GM19351 (cell line): ENCODE results near the gene IFNGR1.

Source experiments
- ATAC-seq: cut with Tn5 transposase; IDR thresholded peaks from one replicate; pipeline ENCODE4 v1.9.1; 2021; ENCODE audit warnings: mild to moderate bottlenecking, moderate library complexity; ENCODE audit not compliant: unreplicated experiment

The IFNGR1 gene

DNA sequence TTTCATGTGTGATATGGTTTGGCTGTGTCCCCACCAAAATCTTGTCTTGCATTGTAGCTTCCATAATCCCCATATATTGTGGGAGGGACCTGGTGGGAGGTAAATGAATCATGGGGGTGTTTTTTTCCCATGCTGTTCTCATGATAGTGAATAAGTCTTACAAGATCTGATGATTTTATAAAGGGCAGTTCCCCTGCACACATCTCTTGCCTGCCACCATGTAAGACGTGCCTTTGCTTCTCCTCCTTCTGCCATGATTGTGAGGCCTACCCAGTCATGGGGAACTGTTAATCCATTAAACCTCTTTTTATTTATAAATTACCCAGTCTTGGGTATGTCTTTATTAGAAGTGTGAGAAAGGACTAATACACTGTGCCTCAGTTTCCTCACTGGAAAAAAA lies 41.6 kb downstream of the IFNGR1 start:
- no peak for ATAC-seq

DNA sequence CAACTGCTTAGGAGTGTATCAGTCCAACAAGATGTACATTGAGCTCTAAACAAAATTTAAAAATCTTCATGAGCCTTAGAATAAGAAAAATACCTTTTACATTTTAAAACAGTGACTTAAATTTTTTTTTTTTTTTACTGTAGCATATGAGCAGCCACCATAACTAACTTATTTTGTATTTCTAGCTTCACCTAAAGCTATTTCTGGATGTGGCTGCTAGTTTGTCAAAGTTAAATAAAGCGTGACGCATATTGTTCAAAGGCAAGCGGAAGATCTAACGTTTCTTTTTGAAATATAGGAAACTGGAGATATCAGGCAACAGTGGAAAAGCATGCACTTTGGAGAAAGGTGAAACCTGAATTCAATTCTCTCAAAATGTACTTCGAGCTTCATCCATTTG lies 42.5 kb downstream of the IFNGR1 start:
- ATAC-seq = no peak

DNA sequence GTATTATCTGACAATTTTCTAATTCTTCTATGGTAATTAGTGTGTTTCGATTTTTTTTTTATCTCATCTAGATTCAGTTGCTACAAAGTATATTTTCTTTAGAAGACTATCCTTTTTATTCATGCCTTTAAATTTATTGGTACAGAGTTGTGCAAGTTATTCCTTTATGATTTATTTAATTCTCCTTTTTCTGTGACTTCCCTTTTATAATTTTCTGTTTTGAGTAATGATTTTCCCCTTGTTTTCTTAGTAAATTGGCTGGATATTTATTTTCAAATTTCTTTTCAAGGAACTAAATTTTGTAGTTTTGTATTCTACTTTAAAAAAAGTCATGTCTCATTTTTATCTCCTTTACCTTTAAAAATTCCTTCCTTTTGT lies 43.3 kb downstream of the IFNGR1 start:
- no peak for ATAC-seq

DNA sequence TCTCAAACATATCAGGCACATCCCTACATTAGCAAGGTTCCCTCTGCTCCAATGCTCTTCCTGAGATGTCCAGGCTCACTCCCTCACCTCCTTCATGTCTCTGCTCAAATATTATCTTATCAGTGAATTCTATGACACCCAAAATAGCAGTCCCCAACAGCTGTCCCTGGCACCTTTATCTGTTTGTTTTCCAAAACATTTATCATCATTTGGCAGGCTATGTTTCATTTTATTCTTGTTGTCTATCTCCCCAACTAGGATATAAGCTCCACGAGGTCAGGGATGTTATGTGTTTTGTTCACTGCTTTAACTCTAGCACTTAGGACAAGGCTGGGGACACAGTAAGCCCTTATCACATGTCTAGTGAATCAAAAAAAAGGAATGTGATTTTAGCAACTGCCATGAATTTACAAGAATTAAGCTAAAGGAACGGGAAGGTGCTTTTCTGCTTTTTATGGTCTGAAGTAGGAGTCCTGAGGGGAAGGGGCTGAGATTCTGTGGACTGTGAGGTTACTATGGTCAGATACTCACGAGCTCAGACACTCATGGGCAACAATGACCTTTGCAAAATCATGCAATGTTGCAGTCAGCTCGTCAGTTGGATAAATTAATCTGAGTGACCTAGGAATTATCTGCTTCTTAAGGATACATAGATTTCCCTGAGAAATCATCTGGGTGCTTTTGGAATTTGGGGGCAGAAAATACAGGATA lies 43.9 kb downstream of the IFNGR1 start:
- no peak for ATAC-seq

DNA sequence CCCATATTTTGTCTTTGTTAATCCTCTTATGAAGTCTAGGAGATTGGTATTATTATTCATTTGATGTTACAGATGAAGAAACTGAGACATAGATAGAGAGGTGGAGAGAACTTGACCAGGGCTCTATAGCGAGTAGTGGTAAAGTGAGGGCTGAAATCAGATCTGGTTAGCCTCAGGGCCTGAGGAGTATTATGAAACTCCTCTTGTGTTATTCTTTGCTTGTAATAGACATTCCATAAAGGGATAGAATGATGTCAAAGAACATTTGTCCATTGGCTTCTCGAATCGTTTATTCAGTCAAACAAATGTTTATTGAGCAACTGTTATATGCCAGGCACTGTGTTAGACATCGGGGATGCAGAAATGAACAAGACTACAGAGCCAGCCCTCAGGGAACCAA lies 45.7 kb downstream of the IFNGR1 start, which contains the start of gene IL22RA2:
Gene IL22RA2, minus strand, starts transcription at position 144 of the 400 bp plus-strand sequence. CDS start 11,895 bp downstream, outside the sequence.
- ATAC-seq = no peak

DNA sequence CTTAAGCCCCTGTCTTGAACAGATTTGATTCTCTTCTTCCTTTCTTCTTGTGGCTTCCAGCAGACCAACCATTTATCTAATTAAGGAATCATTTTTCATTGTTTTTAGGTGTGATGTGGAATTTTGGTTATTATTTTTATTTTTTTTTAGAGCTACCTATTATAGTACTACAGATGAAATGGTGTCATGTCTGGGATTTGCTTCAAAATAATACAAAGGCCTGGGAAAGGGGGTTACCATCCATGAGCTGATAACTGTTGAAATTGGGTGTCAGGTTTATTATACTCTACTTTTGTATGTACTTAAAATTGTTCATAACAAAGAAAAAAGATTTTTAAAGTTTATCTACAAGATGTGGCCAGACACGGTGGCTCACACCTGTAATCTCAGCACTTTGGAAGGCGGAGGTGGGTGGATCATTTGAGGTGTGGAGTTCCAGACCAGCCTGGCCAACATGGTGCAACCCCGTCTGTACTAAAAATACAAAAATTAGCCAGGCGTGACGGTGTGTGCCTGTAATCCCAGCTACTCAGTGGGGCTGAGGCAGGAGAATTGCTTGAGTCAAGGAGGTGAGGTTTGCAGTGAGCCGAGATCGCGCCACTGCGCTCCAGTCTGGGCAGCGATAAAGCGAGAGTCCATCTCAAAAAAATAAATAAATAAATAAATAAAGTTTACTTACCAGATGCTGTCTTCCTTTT lies 46.3 kb downstream of the IFNGR1 start:
- ATAC-seq = no peak

DNA sequence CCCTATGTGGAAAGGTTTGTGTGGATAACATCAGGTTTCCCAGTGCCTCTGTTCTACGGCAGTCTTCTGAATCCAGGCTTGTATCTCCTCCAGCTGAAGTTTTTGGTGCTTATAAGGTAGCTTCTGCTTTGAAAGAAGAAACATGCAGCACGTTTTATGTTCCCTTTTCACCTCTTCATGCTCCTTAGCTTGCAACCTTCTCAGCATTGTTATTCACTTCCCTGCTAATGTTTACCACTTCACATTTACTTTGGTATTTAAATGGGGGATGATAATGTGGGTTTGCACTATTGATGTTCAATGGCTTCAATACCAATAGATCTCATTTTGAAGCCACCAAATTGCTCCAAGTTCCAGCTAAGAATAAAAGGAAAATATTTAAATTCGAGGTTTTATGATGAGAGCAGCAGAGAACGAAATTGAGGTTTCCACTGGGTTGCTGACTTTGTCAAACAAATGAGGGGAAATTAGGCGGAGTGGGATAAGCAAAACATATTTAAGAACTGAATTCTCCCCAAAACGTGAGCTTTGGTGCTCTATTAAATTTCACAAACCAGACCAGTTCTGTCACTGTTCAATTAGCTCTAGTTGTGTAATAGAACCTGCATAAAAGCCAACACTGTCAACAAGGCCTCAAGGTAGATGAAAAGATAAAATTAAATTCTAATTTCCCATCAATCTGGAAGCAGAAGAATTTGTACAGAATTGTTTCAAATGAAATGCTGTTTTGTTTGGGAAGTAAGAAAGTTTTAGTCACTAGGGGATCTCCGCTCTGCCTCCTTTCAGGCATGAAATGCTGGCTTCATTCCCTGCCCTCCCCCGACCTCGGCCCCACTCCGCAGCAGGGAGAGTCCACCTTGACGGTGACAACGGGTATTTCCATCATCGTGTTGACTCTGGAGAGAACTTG lies 47.1 kb downstream of the IFNGR1 start:
- ATAC-seq = no peak

DNA sequence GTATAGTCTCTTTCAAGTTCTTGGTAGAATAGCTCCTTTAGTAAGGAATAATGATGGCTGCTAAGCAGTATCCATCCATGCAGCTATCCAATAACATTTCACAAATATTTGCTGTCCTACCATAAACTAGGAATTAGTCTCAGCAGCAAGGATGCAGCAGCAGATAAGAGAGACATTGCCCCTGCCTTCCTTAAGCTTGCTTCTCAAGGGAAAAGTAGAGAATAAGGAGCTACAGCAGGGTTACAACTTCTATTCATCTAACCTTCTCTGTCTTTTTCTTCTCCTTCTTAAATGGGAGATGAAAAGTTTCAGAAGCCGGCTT lies 48.2 kb downstream of the IFNGR1 start:
- ATAC-seq = no peak

DNA sequence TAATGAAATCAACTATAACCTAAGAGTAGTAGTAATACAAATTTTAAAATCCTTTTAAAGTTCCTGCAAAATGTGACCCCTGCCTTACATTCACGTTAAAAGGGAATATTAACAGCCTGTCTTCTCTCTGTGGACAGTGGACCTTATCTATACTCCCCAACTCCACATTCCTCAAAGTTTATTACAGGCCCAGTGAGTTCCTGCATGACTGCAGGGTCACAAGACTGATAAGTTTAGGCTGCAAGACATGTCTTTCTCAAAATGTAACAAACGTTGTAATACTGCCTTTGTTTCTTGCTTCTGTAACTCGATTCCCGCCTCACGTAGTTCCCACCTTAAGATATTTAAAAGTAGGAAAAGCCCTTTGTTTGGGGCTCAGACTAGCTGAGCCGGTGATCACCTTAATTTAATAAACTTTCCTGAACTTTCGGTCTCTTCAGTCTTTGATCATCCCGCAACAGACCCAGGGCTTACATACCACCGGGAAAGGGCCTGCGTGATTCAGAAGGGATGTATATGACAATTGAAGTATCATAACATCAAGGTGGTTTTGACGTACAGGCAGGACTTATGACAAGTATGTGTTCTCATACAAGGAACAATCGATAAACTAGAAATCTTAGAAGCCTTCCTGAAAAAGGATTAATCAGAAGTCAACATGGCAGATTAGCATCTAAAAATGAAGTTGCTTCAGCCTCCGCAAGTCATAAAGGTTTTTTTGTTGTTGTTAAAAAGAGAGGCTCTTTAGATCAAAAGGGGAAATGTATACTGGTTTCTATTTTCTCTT lies 48.7 kb downstream of the IFNGR1 start:
- ATAC-seq = no peak

DNA sequence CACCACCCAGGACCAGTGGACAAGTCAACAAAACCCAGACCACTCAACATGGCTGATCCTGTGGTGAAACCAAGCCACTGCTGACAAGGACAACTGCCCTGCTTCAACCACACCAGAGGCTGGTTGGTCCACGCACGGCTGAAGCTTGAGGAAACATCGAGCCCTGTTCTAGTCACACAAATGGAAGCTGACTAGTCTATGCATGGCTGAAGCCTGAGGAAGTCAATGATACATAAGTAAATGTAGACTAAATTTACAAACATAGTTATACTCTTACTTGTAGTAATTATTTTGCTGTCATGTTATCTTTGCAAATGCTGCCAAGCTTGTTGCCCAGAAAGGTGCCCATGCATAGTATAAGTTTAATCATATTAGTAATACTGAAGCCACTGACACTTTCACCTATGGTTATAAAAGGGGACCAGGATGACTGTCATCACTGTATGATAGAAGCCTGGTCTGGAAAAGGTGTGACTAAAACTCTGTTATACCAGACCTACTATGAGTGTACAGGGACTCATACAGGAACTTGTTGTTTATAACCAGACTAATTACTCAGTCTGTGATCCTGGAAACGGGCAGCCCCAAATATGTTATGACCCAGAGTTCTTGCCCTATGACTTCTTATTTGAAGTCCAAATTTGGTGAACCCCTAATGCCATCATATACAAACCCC lies 51.3 kb downstream of the IFNGR1 start:
- ATAC-seq = no peak

DNA sequence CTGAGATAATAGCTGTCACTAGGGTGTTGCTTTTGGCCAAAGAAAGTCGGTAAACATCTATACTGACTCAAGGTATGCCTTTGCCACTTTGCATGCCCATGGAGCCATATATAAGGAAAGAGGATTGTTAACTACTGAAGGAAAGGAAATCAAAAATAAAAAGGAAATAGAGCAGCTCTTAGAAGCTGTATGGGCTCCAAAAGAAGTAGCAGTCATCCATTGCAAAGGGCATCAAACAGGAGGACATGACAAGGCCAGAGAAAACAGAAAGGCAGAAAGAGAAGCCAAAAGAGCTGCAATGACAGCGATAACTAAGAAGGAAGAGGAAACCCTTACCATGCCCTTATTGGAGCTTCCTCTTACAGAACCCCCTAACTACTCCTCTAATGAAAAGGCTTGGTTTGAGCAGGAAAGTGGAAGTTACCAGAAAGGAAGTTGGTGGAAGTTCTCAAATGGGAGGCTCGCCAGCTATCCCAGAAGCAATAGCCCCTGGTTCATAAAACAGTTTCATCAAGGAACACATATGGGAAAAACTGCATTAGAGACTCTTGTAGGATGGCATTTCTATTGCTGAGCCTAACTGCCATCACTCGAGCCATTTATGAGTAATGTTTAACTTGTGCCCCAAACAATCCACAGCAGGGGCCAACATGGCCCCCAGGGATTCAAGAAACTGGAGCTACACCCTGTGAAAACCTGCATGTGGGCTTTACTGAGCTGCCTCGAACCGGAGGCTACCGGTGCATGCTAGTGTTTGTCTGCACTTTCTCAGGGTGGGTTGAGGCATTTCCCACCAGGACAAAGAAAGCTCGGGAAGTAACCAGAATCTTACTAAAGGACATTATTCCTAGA lies 52.7 kb downstream of the IFNGR1 start:
- ATAC-seq = no peak

DNA sequence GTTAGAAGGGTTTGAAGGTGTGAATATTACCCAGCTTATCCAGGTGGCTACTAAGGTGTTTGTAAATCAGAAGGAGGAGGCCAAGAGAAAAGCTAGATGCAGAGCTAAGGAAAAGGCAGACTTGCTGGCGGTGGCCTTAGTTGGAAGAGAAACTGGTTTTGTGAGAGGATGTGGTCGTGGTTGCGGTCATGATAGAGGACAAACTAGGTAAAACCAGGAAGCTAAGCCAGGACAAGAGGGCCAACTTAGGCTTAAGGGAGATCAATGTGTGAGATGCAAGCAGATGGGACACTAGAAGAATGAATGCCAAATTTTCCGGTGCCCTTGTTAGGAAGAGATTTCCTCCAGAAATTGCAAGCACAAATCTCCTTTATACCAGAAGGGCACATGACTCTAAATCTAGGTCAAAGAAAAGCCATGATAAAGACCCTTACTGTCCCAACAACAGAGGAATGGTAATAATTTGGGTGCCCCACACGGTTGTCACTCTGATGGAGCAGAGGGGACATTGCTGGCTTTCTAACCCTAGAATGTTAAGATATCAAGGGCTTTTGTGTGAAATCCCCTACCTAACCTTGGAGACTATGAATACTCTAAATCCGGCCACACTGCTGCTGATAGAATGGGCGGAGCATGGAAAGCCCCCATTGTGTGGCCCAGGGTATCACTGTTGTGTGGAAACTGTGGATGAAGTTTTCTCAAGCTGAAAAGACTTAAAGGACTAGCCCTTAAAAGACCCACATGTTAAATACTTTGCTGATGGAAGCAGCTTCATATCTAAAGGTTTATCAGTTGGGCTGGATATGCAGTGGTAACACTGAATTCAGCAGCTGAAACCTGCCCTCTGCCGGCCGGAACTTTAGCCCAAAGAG lies 53.6 kb downstream of the IFNGR1 start:
- peak; percentile 64 for ATAC-seq

DNA sequence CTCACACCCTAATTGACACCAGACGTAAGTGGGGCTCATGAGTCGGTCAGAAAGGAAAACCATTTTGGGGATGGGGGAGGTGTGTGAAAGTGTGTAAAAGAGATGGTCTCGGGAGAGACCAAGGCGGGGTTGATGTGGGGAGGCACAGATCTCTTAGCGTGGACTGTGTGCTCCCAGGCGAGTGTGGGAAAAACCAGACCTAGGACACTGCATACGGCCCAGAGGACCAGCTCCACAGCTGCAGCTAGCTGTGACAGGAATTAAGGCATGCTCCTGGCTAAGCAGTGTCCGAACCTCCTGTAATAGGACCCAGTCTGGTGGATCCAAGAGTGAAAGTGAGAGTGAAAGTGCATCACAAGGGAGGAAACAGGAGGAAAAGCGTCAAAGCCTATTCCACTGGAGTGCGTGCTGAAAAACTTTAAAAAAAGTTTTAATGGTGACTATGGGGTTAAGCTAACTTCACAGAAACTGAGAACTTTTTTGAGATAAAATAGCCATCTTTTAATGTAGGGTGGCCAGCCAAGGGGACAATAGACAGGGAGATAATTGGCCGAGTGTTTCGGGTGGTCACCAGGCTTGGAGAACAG lies 55.4 kb downstream of the IFNGR1 start:
- ATAC-seq = no peak

DNA sequence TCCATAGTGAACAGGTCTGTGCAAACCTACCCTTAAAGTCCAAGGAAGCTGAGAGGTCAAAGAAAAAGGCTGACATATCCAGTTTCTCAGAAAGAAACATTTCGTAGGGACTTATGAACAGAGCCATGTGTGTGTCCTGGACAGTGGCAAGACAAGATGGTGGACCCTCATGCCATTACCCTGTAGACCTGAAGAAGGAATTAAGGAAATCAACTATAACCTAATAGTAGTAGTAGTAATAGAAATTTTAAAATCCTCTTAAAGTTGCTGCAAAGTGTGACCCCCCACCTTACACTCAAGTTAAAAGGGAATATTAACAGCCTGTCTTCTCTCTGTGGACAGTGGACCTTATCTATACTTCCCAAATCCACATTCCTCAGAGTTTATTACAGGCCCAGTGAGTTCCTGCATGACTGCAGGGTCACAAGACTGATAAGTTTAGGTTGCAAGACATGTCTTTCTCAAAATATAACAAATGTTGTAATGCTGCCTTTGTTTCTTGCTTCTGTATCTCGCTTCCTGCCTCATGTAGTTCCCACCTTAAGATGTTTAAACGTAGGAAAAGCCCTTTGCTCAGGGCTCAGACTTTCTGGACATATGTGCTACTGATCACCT lies 56.4 kb downstream of the IFNGR1 start:
- ATAC-seq = no peak

DNA sequence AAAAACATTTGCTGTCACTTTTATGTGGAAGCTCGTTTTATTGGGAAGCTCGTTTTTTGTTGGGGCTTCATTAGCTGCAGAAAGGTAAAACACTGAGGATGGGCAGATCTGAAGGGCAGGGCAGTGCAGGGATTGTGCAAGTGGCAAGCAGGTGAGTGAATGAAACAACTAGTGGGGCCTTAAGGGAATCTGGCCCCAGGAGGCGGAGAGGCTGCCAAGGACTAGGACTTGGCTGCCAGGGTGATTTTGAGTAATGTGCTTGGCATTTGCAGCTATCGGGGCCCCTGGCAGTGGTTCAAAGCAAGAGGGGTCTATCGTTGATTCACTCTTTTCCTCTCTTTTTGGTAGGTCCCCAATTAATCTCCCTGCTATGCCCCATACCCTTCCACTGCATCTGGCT lies 57.2 kb downstream of the IFNGR1 start:
- ATAC-seq = no peak

DNA sequence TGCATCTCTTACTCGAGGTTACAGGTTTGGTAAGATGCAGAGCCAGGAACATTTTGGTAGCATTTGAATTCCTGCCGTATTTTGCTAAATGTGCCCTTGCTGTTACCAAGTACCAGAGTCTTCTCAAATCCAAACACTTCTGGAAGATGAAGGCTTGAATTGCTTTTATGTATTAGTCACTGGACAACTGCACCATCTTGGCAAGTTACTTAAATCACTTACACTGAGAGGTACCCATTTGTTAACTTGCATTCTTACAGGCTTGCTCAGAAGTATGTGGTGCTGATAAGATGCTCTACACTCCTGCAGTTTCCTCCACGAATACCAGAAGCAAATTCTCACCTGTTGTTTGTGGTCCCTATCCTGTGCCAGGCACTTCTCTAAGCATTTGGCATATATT lies 58.4 kb downstream of the IFNGR1 start:
- no peak for ATAC-seq

DNA sequence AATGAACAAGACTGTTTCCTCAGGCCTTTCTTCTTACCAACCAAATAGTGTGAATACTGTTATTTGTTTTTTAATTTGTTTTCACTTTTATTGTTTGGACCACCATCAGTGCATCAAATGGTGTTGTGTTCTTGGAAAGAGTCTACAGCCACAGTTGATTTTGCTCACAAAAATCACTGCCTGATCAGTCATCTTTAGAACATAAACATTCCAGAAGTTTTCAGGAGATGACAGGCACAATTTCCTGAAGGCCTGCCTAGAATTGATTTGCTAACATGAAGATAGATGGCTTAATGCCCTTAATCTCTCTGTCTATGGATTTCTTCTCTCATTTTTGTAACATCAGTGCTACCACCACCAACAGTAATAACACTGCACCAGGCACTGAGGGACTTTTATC lies 59.3 kb downstream of the IFNGR1 start:
- ATAC-seq = no peak

DNA sequence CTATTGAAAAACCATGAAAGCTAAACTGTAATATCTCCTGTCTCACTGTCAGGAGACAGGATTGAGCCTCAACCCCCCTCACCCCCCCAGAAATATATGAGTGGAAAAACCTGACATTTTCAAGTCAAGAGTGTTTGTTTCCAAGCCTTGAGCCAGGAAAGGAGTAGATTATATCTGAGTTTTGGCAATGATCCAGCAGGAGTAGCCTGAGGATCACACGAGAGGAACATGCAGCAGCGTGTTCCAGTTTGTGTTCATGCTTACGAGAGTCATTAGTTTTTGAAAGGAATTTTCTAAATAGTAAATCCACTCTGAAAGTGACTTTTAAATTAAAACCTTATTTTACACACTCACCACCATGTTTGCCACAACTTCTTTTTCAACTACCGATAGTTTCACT lies 61.6 kb downstream of the IFNGR1 start:
- no peak for ATAC-seq
